ENCODE results near the gene STEAP4. TPM values are rescaled to one million over a fixed set of nuclear protein-coding genes. Genes with fewer than 3 reads are reported as not detected.

STEAP4 gene
- total and polyA plus RNA-seq, 7 donors, result 5.2 to 31.7 (median 20.3) TPM

DNA sequence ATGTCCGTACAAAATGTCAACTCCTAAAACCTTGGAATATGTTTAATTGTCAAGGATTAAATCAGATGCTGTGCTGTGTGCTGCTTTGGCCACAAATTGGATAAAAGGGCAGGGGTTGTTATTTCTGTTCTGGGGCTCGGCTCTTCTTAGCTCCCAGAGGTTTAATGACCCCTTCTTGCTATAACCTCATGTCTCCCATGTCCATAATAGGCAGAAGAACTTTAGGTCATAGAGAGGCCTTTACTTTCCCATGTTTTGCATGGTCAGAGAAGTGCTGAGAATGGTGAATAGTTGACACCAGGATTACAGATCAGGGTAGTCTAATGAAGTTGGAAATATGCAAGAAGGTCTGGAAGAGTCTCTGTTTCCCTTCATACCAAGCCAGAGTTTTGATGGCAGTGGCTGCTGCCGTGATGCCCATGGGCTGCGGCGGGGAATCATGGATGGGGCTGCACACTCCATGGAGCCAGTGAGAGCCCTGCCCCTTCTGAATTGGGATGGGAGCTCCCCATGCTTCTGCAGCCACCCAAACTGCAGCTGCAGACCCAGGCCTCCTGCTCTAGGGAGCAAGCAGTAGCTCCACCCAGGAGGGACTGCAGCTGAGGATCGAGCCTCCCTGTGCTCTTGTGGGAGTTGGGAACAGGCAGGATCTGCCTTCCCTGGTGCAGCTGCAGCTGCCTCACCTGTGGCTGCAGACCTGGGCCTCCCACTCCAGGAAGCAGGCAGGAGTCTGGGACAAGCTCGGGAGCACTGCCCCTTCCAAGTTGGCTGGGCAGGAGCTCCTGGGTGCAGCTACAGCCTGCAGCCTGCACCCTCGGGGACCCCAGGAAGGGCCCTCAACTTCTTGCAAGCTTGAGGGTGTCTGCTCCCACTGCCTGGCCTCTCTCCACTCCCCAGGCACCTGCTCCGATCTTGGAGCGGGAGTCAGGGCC lies 23.1 kb upstream of the STEAP4 start:
- no peak overlapping the region for H3K4me3 ChIP-seq
- no peaks in the 10 kb centered on the region for H3K27me3 ChIP-seq (ENCODE audit: insufficient read depth in 3 of 3, low read length in 2 of 3)
- intact Hi-C loops (cut with DNase I), result no loop called here
- no peaks in the 10 kb centered on the region for H3K4me1 ChIP-seq
- 70 to 74% (median 71%) methylated on average over 10 of the region's 10 CpGs for WGBS, 3 donors
- TF ChIP-seq, protein P1, sequence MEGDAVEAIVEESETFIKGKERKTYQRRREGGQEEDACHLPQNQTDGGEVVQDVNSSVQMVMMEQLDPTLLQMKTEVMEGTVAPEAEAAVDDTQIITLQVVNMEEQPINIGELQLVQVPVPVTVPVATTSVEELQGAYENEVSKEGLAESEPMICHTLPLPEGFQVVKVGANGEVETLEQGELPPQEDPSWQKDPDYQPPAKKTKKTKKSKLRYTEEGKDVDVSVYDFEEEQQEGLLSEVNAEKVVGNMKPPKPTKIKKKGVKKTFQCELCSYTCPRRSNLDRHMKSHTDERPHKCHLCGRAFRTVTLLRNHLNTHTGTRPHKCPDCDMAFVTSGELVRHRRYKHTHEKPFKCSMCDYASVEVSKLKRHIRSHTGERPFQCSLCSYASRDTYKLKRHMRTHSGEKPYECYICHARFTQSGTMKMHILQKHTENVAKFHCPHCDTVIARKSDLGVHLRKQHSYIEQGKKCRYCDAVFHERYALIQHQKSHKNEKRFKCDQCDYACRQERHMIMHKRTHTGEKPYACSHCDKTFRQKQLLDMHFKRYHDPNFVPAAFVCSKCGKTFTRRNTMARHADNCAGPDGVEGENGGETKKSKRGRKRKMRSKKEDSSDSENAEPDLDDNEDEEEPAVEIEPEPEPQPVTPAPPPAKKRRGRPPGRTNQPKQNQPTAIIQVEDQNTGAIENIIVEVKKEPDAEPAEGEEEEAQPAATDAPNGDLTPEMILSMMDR (IDR thresholded peaks at IDR 0.05), result no peak
- ATAC-seq, result no peak
- DNase-seq, result no peak
- no peaks in the 10 kb centered on the region for H3K36me3 ChIP-seq (ENCODE audit: insufficient read depth in 1 of 2, low read depth in 1 of 2)
- H3K9me3 ChIP-seq, result no peaks in the 10 kb centered on the region
- H3K27ac ChIP-seq, result no peak overlapping the region

DNA sequence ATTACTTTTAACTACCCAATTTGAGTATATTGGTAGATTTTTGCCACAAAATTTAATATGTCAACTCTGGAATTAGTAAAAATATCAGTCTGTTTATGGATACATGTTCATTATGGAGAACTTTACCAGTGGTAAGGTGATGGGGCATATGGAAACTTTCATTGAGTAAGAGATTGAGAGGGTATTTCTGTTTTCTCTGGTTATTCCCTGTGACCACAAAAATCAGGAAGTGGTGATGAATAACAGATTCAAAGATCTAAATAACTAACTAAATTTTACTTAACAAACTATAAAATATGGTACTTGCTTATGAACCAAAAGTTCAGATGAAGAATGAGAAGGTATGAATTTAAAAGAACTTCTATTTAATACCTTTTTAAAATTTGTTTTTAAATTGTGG lies 22.1 kb upstream of the STEAP4 start:
- DNase-seq (no peak), ATAC-seq (no peak)
- H3K4me3 ChIP-seq, result no peak overlapping the region
- H3K9me3 ChIP-seq, result no peaks in the 10 kb centered on the region
- no peaks in the 10 kb centered on the region for H3K4me1 ChIP-seq
- no peak overlapping the region for H3K27ac ChIP-seq
- no peaks in the 10 kb centered on the region for H3K36me3 ChIP-seq (ENCODE audit: insufficient read depth in 1 of 2, low read depth in 1 of 2)
- H3K27me3 ChIP-seq (ENCODE audit: insufficient read depth in 3 of 3, low read length in 2 of 3), result no peaks in the 10 kb centered on the region
- intact Hi-C loops (cut with DNase I), result no loop called here
- TF ChIP-seq, protein P1 (IDR thresholded peaks at IDR 0.05), result no peak

- no peaks in the 10 kb centered on the region for H3K27me3 ChIP-seq (ENCODE audit: insufficient read depth in 3 of 3, low read length in 2 of 3)
- peaks cover 3% of the 10 kb centered on the region for H3K4me1 ChIP-seq
- WGBS, 3 donors, result 90 to 97% (median 93%) methylated on average over 4 of the region's 4 CpGs
- no peak for DNase-seq
- H3K36me3 ChIP-seq (ENCODE audit: insufficient read depth in 1 of 2, low read depth in 1 of 2), result no peaks in the 10 kb centered on the region
- TF ChIP-seq, protein P1 (IDR thresholded peaks at IDR 0.05), result no peak
- intact Hi-C loops (cut with DNase I), result no loop called here
- no peak overlapping the region for H3K4me3 ChIP-seq
- no peak overlapping the region for H3K27ac ChIP-seq
- ATAC-seq, result no peak
- H3K9me3 ChIP-seq, result no peaks in the 10 kb centered on the region
These were observed 18.0 kb upstream of the STEAP4 start for GRCh38 chr7:88324699-88325098.

- H3K27me3 ChIP-seq (ENCODE audit: insufficient read depth in 3 of 3, low read length in 2 of 3), result no peaks in the 10 kb centered on the region
- no peak overlapping the region for H3K4me3 ChIP-seq
- 61 to 84% (median 74%) methylated on average over 3 of the region's 3 CpGs for WGBS, 3 donors
- intact Hi-C loops (cut with DNase I), result no loop called here
- no peaks in the 10 kb centered on the region for H3K36me3 ChIP-seq (ENCODE audit: insufficient read depth in 1 of 2, low read depth in 1 of 2)
- H3K9me3 ChIP-seq, result no peaks in the 10 kb centered on the region
- DNase-seq (no peak), ATAC-seq (no peak)
- peaks cover 3% of the 10 kb centered on the region for H3K4me1 ChIP-seq
- H3K27ac ChIP-seq, result no peak overlapping the region
- TF ChIP-seq, protein P1 (IDR thresholded peaks at IDR 0.05), result no peak
These were observed 15.5 kb upstream of the STEAP4 start for GRCh38 chr7:88322151-88322550.

All from psoas muscle (tissue), 8 donors.